PC-9 (cell line): ENCODE measurements around the gene DEAF1.

ENCODE experiments used
- CTCF ChIP-seq: fragments of 200-600 bp; sonication (generic); conservative IDR thresholded peaks from 2 replicates; pipeline ENCODE4 v1.6.1; 2017; ENCODE audit warnings: mixed run types, antibody characterized with exemption, mild to moderate bottlenecking, moderate library complexity
- EZH2 ChIP-seq: fragments of 200-600 bp; sonication (generic); IDR thresholded peaks from 2 replicates; pipeline ENCODE4 v1.8.0; 2017; ENCODE audit warnings: antibody characterized with exemption, low read depth

GRCh38 chr11:726278-727220 is 31.5 kb upstream of the DEAF1 start:
- TF ChIP-seq CTCF (no peak), EZH2 (no peak)
